Measurements from ENCODE around the gene DPY19L1. TPM values are rescaled to one million over a fixed set of nuclear protein-coding genes. Genes with fewer than 3 reads are reported as not detected.
"Not testable (repeated sequence)": the region's sequence is repeated elsewhere in the genome, so short reads cannot be mapped to it uniquely, and the experiment has no call there.

DPY19L1 gene
- total RNA-seq, 2 donors from 2014 or later: 20.3 to 30.9 TPM

GRCh38 chr7:35022725-35023124 lies 14.6 kb downstream of the DPY19L1 start:
- no peaks in the 10 kb centered on the region for H3K36me3 Mint-ChIP-seq
- no peaks in the 10 kb centered on the region for H3K9me3 Mint-ChIP-seq
- DNase-seq (ENCODE audit: low spot score) (no peak), ATAC-seq (no peak)
- H3K27me3 Mint-ChIP-seq: no peaks in the 10 kb centered on the region
- peak overlapping the region; percentile 49 for H3K4me3 Mint-ChIP-seq
- peaks cover 21 to 24% of the 10 kb centered on the region in 2 donors for H3K4me1 Mint-ChIP-seq (ENCODE audit: low read depth in 2 of 2)
- H3K27ac Mint-ChIP-seq: peak overlapping the region; percentile 71 to 79

- ATAC-seq: no peak
- Mint-ChIP-seq H3K27ac (no peak overlapping the region), H3K9me3 (no peaks in the 10 kb centered on the region), H3K27me3 (no peaks in the 10 kb centered on the region), H3K4me3 (no peak overlapping the region), H3K4me1 (ENCODE audit: low read depth in 2 of 2) (peaks cover 21 to 23% of the 10 kb centered on the region in 2 donors), H3K36me3 (peaks cover 4% of the 10 kb centered on the region)
- no peak for DNase-seq (ENCODE audit: low spot score)
These were observed 15.8 kb downstream of the DPY19L1 start for GRCh38 chr7:35021445-35021844.

GRCh38 chr7:35019801-35020200 lies 17.5 kb downstream of the DPY19L1 start:
- H3K4me1 Mint-ChIP-seq (ENCODE audit: low read depth in 2 of 2): peaks cover 20 to 26% of the 10 kb centered on the region in 2 donors
- H3K27ac Mint-ChIP-seq: no peak overlapping the region
- peaks cover 5% of the 10 kb centered on the region for H3K36me3 Mint-ChIP-seq
- ATAC-seq: no peak
- no peak overlapping the region for H3K4me3 Mint-ChIP-seq
- DNase-seq (ENCODE audit: low spot score): no peak
- no peaks in the 10 kb centered on the region for H3K27me3 Mint-ChIP-seq
- H3K9me3 Mint-ChIP-seq: no peaks in the 10 kb centered on the region

- no peak for ATAC-seq
- Mint-ChIP-seq H3K9me3 (no peaks in the 10 kb centered on the region), H3K36me3 (peaks cover 5% of the 10 kb centered on the region), H3K27me3 (no peaks in the 10 kb centered on the region), H3K27ac (no peak overlapping the region), H3K4me1 (ENCODE audit: low read depth in 2 of 2) (peaks cover 15 to 21% of the 10 kb centered on the region in 2 donors), H3K4me3 (no peak overlapping the region)
- no peak for DNase-seq (ENCODE audit: low spot score)
These were observed 18.0 kb downstream of the DPY19L1 start for GRCh38 chr7:35019179-35019729.

- H3K9me3 Mint-ChIP-seq: no peaks in the 10 kb centered on the region
- ATAC-seq (no peak), DNase-seq (ENCODE audit: low spot score) (no peak)
- peaks cover 6 to 11% of the 10 kb centered on the region in 2 donors for H3K4me1 Mint-ChIP-seq (ENCODE audit: low read depth in 2 of 2)
- no peak overlapping the region for H3K4me3 Mint-ChIP-seq
- no peak overlapping the region for H3K27ac Mint-ChIP-seq
- no peaks in the 10 kb centered on the region for H3K27me3 Mint-ChIP-seq
- peaks cover 11% of the 10 kb centered on the region for H3K36me3 Mint-ChIP-seq
These were observed 21.9 kb downstream of the DPY19L1 start for GRCh38 chr7:35015346-35015859.

GRCh38 chr7:35012160-35012559 lies 25.1 kb downstream of the DPY19L1 start:
- Mint-ChIP-seq H3K4me3 (no peak overlapping the region), H3K4me1 (ENCODE audit: low read depth in 2 of 2) (peaks cover 4 to 5% of the 10 kb centered on the region in 2 donors), H3K9me3 (no peaks in the 10 kb centered on the region), H3K27me3 (no peaks in the 10 kb centered on the region), H3K27ac (no peak overlapping the region), H3K36me3 (peaks cover 11% of the 10 kb centered on the region)
- no peak for DNase-seq (ENCODE audit: low spot score)
- ATAC-seq: no peak

- Mint-ChIP-seq H3K4me3 (no peak overlapping the region), H3K36me3 (peaks cover 5% of the 10 kb centered on the region), H3K27ac (no peak overlapping the region), H3K9me3 (no peaks in the 10 kb centered on the region), H3K4me1 (ENCODE audit: low read depth in 2 of 2) (peaks cover 4 to 5% of the 10 kb centered on the region in 2 donors), H3K27me3 (no peaks in the 10 kb centered on the region)
- no peak for DNase-seq (ENCODE audit: low spot score)
- no peak for ATAC-seq
These were observed 26.2 kb downstream of the DPY19L1 start for GRCh38 chr7:35011085-35011484.

GRCh38 chr7:35007768-35008167 lies 29.5 kb downstream of the DPY19L1 start:
- no peaks in the 10 kb centered on the region for H3K27me3 Mint-ChIP-seq
- no peak overlapping the region for H3K27ac Mint-ChIP-seq
- H3K4me3 Mint-ChIP-seq: no peak overlapping the region
- no peaks in the 10 kb centered on the region for H3K9me3 Mint-ChIP-seq
- DNase-seq (ENCODE audit: low spot score): no peak
- peaks cover 5% of the 10 kb centered on the region for H3K36me3 Mint-ChIP-seq
- peaks cover 0 to 5% of the 10 kb centered on the region in 2 donors for H3K4me1 Mint-ChIP-seq (ENCODE audit: low read depth in 2 of 2)
- no peak for ATAC-seq

GRCh38 chr7:35004531-35005095 lies 32.7 kb downstream of the DPY19L1 start:
- no peak for ATAC-seq
- H3K4me1 Mint-ChIP-seq (ENCODE audit: low read depth in 2 of 2): peaks cover 0 to 5% of the 10 kb centered on the region in 2 donors
- H3K27ac Mint-ChIP-seq: peak overlapping the region in 1 of 2 donors; percentile 61
- H3K36me3 Mint-ChIP-seq: no peaks in the 10 kb centered on the region
- no peaks in the 10 kb centered on the region for H3K9me3 Mint-ChIP-seq
- H3K27me3 Mint-ChIP-seq: no peaks in the 10 kb centered on the region
- no peak overlapping the region for H3K4me3 Mint-ChIP-seq
- no peak for DNase-seq (ENCODE audit: low spot score)

- no peaks in the 10 kb centered on the region for H3K9me3 Mint-ChIP-seq
- H3K4me1 Mint-ChIP-seq (ENCODE audit: low read depth in 2 of 2): peaks cover 0 to 5% of the 10 kb centered on the region in 2 donors
- DNase-seq (ENCODE audit: low spot score): no peak
- H3K27ac Mint-ChIP-seq: no peak overlapping the region
- ATAC-seq: peak in 1 of 2 donors; percentile 24
- H3K27me3 Mint-ChIP-seq: no peaks in the 10 kb centered on the region
- no peak overlapping the region for H3K4me3 Mint-ChIP-seq
- H3K36me3 Mint-ChIP-seq: no peaks in the 10 kb centered on the region
These were observed 33.5 kb downstream of the DPY19L1 start for GRCh38 chr7:35003679-35004303.

GRCh38 chr7:35003177-35003650 lies 34.1 kb downstream of the DPY19L1 start:
- H3K4me3 Mint-ChIP-seq; ATAC-seq; H3K36me3 Mint-ChIP-seq; H3K4me1 Mint-ChIP-seq (ENCODE audit: low read depth in 2 of 2); H3K9me3 Mint-ChIP-seq; H3K27ac Mint-ChIP-seq; DNase-seq (ENCODE audit: low spot score); H3K27me3 Mint-ChIP-seq: not testable (repeated sequence)

GRCh38 chr7:34998335-34998734 lies 39.0 kb downstream of the DPY19L1 start:
- H3K27ac Mint-ChIP-seq; H3K36me3 Mint-ChIP-seq; H3K9me3 Mint-ChIP-seq; DNase-seq (ENCODE audit: low spot score); ATAC-seq; H3K4me3 Mint-ChIP-seq; H3K27me3 Mint-ChIP-seq: not testable (repeated sequence)
- H3K4me1 Mint-ChIP-seq (ENCODE audit: low read depth in 2 of 2): peaks cover 9 to 11% of the 10 kb centered on the region in 2 donors

- ATAC-seq: peak in 1 of 2 donors; percentile 32
- H3K27ac Mint-ChIP-seq; H3K4me3 Mint-ChIP-seq; H3K27me3 Mint-ChIP-seq; DNase-seq (ENCODE audit: low spot score); H3K36me3 Mint-ChIP-seq; H3K9me3 Mint-ChIP-seq: not testable (repeated sequence)
- peaks cover 16 to 24% of the 10 kb centered on the region in 2 donors for H3K4me1 Mint-ChIP-seq (ENCODE audit: low read depth in 2 of 2)
These were observed 40.7 kb downstream of the DPY19L1 start for GRCh38 chr7:34996423-34997090.

- DNase-seq (ENCODE audit: low spot score) (no peak), ATAC-seq (no peak)
- Mint-ChIP-seq H3K36me3 (no peaks in the 10 kb centered on the region), H3K27me3 (no peaks in the 10 kb centered on the region), H3K27ac (no peak overlapping the region), H3K9me3 (no peaks in the 10 kb centered on the region), H3K4me1 (ENCODE audit: low read depth in 2 of 2) (peaks cover 22 to 31% of the 10 kb centered on the region in 2 donors), H3K4me3 (no peak overlapping the region)
These were observed 41.5 kb downstream of the DPY19L1 start for GRCh38 chr7:34995757-34996156.
